Nephron (organoid): ENCODE results near the gene KDSR.

ENCODE experiments used
- H3K27ac Mint-ChIP-seq, 3 experiments: 2 replicates each; pipeline ENCODE4 v1.8.0; 2020; ENCODE audit warnings: mixed read lengths in 3 of 3, mild to moderate bottlenecking in 2 of 3, moderate library complexity in 1 of 3
- H3K27me3 Mint-ChIP-seq: 2 replicates; pipeline ENCODE4 v1.8.0; 2021; ENCODE audit warnings: low read depth, mild to moderate bottlenecking, moderate library complexity, mixed read lengths
- H3K36me3 Mint-ChIP-seq: 2 replicates; pipeline ENCODE4 v1.8.0; 2020; ENCODE audit warnings: low read depth, mixed read lengths
- H3K4me1 Mint-ChIP-seq: 2 replicates; pipeline ENCODE4 v1.8.0; 2020; ENCODE audit warnings: mixed read lengths
- H3K4me3 Mint-ChIP-seq, 3 experiments: 2 replicates each; pipeline ENCODE4 v1.8.0; 2020; ENCODE audit warnings: mild to moderate bottlenecking in 3 of 3, mixed read lengths in 3 of 3, moderate library complexity in 2 of 3
- H3K9me3 Mint-ChIP-seq: 2 replicates; pipeline ENCODE4 v1.8.0; 2020; ENCODE audit warnings: mixed read lengths
- TF ChIP-seq, protein P1 (sequence below), 3 experiments: fragments of 200-600 bp; sonication (generic); IDR thresholded peaks; one replicate each; pipeline ENCODE4 v1.5.0; 2021; ENCODE audit warnings: antibody characterized with exemption in 3 of 3; ENCODE audit not compliant: unreplicated experiment in 3 of 3

The KDSR gene

DNA sequence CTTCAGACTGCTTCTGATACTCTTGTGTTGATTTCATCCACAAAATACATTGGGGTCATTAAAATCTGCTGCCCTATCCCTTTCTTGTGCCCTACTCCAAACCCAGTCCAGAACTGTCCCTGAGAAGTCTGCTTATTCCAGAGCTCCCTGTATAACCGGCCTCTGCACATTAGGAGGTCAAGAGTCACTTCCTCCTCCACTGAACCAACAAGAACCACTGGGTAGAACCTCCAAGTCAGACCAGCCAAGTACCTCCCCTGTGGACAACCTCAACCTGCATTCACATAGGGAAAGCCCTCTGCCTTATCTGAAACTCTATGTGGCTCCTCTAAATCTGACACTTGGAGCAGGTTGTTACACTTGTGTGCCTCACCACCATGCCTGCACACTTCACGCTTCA, 22.1 kb downstream of the KDSR start:
- Mint-ChIP-seq H3K4me1 (no peaks in the 10 kb centered on the region), H3K4me3 (no peak overlapping the region), H3K27ac (peak overlapping the region in 1 of 3 experiments; percentile 42)

DNA sequence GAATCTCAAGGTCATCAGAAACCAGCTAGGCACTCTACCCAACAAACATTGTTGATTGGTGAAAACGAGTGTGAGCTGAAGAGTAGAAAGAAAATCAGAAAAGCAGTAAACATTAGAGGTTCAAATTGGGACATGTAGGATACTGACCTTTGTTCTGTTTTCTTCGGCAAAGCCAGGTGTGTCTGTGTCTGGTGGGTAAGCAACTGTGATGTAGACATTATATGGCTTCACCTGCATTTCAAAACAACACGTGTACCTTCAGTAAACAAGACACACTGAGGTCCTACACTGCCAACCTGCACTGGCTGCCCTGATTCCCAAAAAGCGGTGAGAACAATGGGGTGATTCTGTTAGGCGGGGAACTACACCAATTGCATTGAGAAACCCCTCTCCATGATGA, 22.7 kb downstream of the KDSR start:
- TF ChIP-seq, protein P1, sequence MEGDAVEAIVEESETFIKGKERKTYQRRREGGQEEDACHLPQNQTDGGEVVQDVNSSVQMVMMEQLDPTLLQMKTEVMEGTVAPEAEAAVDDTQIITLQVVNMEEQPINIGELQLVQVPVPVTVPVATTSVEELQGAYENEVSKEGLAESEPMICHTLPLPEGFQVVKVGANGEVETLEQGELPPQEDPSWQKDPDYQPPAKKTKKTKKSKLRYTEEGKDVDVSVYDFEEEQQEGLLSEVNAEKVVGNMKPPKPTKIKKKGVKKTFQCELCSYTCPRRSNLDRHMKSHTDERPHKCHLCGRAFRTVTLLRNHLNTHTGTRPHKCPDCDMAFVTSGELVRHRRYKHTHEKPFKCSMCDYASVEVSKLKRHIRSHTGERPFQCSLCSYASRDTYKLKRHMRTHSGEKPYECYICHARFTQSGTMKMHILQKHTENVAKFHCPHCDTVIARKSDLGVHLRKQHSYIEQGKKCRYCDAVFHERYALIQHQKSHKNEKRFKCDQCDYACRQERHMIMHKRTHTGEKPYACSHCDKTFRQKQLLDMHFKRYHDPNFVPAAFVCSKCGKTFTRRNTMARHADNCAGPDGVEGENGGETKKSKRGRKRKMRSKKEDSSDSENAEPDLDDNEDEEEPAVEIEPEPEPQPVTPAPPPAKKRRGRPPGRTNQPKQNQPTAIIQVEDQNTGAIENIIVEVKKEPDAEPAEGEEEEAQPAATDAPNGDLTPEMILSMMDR (IDR thresholded peaks at IDR 0.05; ENCODE audit: unreplicated experiment in 3 of 3), result no peak
- Mint-ChIP-seq H3K27ac (no peak overlapping the region), H3K27me3 (no peaks in the 10 kb centered on the region), H3K4me3 (no peak overlapping the region), H3K4me1 (no peaks in the 10 kb centered on the region), H3K36me3 (peaks cover 64% of the 10 kb centered on the region), H3K9me3 (no peaks in the 10 kb centered on the region)

More for the DNA sequence above, 22.1 kb downstream of the KDSR start:
- Mint-ChIP-seq H3K27me3 (no peaks in the 10 kb centered on the region), H3K36me3 (peaks cover 63% of the 10 kb centered on the region), H3K9me3 (no peaks in the 10 kb centered on the region)
- TF ChIP-seq, protein P1 (IDR thresholded peaks at IDR 0.05; ENCODE audit: unreplicated experiment in 3 of 3), result no peak

DNA sequence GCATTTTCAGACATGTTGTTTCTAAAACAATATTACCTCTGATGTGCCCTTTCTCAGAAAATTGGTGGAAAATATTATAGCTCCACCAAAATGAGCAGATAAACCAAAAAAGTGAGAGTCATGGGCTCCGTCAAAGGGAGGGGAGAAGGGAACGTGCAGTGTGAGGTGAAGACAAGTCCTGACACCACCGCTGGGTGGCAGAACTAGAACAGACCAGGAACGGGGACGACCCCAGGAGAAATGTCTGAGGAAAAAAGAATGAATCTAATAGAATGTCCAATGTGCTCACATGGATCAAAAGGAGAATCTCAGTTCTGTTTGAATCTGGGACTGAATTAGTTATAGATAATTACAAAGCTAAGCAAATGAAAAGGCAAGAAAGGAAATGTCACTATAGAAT, 24.8 kb downstream of the KDSR start:
- Mint-ChIP-seq H3K36me3 (peaks cover 62% of the 10 kb centered on the region), H3K4me1 (no peaks in the 10 kb centered on the region), H3K27me3 (no peaks in the 10 kb centered on the region), H3K9me3 (no peaks in the 10 kb centered on the region), H3K4me3 (no peak overlapping the region), H3K27ac (no peak overlapping the region)
- TF ChIP-seq, protein P1 (IDR thresholded peaks at IDR 0.05; ENCODE audit: unreplicated experiment in 3 of 3), result peak; percentile 40 to 57 (median 49)

DNA sequence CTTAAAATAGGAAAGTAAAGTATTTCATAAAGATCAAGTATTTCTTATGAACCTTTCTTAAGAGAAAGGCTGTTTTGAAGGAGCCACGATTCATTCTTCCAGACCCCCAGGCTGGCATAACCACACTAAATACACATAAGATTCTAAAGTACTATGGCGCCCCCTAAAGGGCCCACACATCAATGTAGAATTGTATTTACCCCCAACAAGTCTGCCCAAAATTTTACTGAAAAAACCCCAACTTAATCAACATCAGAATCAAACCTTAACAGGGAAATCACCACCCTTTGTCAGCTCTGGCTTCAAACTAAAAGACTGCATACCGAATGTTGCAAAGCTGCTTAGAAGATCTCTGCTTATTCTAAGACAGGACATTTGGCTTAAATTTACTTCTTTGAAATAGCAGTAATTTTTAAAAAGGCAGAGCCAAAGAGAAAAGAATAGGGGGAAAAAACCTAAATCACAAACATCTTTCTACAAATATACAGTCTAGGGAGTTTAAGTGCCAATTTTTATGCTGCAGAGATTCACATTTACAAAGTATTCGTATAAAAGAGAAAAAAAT, 27.0 kb downstream of the KDSR start:
- Mint-ChIP-seq H3K9me3 (no peaks in the 10 kb centered on the region), H3K4me3 (no peak overlapping the region), H3K27ac (no peak overlapping the region), H3K36me3 (peaks cover 68% of the 10 kb centered on the region), H3K4me1 (no peaks in the 10 kb centered on the region), H3K27me3 (no peaks in the 10 kb centered on the region)
- TF ChIP-seq, protein P1 (IDR thresholded peaks at IDR 0.05; ENCODE audit: unreplicated experiment in 3 of 3), result peak; percentile 43 to 59 (median 58)

DNA sequence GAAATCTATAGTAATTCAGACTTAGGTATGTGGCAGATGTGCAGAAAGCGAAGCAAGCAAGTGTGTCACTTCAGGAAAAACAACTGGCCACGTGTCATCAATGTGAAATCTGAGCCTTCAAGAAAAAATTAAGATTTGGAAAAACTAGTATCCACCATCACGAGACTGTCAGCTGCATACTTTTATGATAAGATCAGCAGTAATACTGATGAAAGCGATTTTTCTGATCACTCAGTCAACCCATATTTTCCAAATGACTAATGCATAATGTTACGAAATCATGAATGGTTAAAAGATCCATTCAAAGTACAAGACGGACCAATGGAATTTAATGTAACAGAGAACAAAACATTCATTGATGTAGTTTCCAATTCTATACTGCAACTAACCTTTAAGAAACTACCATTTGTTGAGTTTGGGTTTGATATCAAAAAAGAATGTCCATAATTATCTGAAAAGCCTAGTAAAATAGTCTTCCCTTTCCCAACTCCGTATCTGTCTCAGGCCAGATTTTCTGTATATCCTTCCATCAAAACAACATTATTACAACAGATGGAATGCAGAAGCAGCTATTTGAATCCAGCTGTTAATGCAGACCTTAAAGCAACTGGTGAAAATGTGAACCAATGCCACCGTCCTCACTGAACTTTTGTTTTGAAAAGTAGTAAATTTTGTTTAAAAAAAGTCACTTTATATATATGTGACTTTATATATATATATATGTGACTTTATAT, 30.5 kb downstream of the KDSR start:
- TF ChIP-seq, protein P1 (IDR thresholded peaks at IDR 0.05; ENCODE audit: unreplicated experiment in 3 of 3), result no peak
- Mint-ChIP-seq H3K4me1 (no peaks in the 10 kb centered on the region), H3K9me3 (no peaks in the 10 kb centered on the region), H3K4me3 (no peak overlapping the region), H3K36me3 (peaks cover 72% of the 10 kb centered on the region), H3K27me3 (no peaks in the 10 kb centered on the region), H3K27ac (no peak overlapping the region)

DNA sequence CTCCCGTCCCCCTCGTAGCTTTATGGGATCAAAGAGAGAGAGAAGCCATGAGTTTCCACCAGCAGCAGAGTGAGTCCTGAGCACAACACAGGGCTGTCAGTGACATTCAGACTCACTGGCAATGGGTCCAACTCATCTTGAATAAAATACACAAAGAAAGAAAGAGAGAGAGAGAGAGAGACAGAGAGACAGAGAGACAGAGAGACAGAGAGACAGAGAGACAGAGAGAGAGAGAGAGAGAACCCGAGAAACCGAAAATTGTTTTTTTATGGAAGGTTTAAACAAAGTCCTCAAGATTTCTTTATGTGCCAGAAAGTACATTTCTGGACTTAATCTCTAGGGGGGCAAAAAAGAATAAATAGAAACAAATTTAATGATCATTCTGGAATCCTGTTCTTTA, 35.9 kb downstream of the KDSR start:
- no peaks in the 10 kb centered on the region for H3K9me3 Mint-ChIP-seq
- no peaks in the 10 kb centered on the region for H3K27me3 Mint-ChIP-seq
- H3K4me1 Mint-ChIP-seq, result peaks cover 19% of the 10 kb centered on the region
- H3K4me3 Mint-ChIP-seq, result no peak overlapping the region
- TF ChIP-seq, protein P1 (IDR thresholded peaks at IDR 0.05; ENCODE audit: unreplicated experiment in 3 of 3), result no peak
- H3K27ac Mint-ChIP-seq, result no peak overlapping the region
- peaks cover 46% of the 10 kb centered on the region for H3K36me3 Mint-ChIP-seq
